Measurements from ENCODE around the gene RPS6KA2. TPM values are rescaled to one million over a fixed set of nuclear protein-coding genes. Genes with fewer than 3 reads are reported as not detected.

The RPS6KA2 gene
- total RNA-seq, 3 donors from 2014 or later, result 8.6 to 21.3 (median 18.7) TPM

DNA sequence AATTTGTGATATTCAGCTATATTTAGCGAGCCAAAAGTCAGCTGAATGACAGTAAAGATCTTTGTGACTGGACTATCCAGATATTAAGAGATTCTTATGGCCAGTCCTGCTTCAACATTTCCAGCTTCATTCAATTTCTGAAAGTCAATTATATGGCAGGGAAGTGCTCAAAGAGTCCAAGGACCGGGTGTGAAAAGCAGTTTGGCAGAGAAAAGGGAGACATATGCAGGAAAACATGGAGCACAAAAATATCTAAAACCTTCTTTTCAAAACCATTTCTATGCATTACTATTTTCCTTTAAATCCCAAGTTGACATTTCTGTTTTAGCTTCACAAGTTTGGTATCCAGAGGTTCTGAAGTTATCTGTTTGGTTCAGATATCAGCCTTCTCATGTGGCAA, 249.3 kb downstream of the RPS6KA2 start:
- Histone ChIP-seq H3K36me3 (ENCODE audit: low read depth) (no peaks in the 10 kb centered on the region), H3K4me1 (ENCODE audit: low read depth) (no peaks in the 10 kb centered on the region), H3K4me3 (no peak overlapping the region), H3K9me3 (no peaks in the 10 kb centered on the region)
- no peak for DNase-seq
- TF ChIP-seq CTCF (IDR thresholded peaks at IDR 0.05), result no peak
- intact Hi-C loops (cut with DNase I, micrococcal nuclease), result no loop called here
- no peak for ATAC-seq

GRCh38 chr6:166375013-166375412, 252.0 kb downstream of the RPS6KA2 start:
- Histone ChIP-seq H3K4me3 (no peak overlapping the region), H3K4me1 (ENCODE audit: low read depth) (no peaks in the 10 kb centered on the region), H3K9me3 (no peaks in the 10 kb centered on the region), H3K36me3 (ENCODE audit: low read depth) (no peaks in the 10 kb centered on the region)
- DNase-seq (no peak), ATAC-seq (no peak)
- no peak for TF ChIP-seq CTCF (IDR thresholded peaks at IDR 0.05)
- intact Hi-C loops (cut with DNase I, micrococcal nuclease), result no loop called here

- Histone ChIP-seq H3K36me3 (ENCODE audit: low read depth) (no peaks in the 10 kb centered on the region), H3K4me1 (ENCODE audit: low read depth) (no peaks in the 10 kb centered on the region), H3K9me3 (no peaks in the 10 kb centered on the region), H3K4me3 (no peak overlapping the region)
- DNase-seq (no peak), ATAC-seq (no peak)
- intact Hi-C loops (cut with DNase I, micrococcal nuclease), result no loop called here
- TF ChIP-seq CTCF (IDR thresholded peaks at IDR 0.05), result no peak
Observed at GRCh38 chr6:166370489-166370888, 256.6 kb downstream of the RPS6KA2 start.

DNA sequence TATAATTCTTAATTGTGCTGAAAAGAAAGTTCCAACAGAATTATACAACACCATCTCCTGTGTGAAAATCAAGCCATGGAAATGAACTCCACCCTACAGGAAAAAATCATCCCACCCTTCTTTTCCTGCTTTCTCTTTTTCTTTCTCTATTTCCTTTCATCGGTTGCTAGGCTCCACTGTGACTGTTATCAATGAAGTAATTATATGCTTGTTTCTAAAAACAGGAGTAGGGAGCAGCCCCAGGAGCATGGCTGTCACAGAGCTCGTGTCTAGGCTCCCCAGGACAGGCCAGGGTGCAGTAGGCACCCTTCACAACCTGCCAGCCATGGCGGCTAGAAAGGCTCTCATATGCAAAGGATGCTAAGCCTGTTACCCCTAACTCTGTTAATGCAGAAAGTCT, 257.3 kb downstream of the RPS6KA2 start:
- intact Hi-C loops (cut with DNase I, micrococcal nuclease), result no loop called here
- Histone ChIP-seq H3K9me3 (no peaks in the 10 kb centered on the region), H3K36me3 (ENCODE audit: low read depth) (no peaks in the 10 kb centered on the region), H3K4me1 (ENCODE audit: low read depth) (no peaks in the 10 kb centered on the region), H3K4me3 (no peak overlapping the region)
- no peak for DNase-seq
- ATAC-seq, result no peak
- no peak for TF ChIP-seq CTCF (IDR thresholded peaks at IDR 0.05)

DNA sequence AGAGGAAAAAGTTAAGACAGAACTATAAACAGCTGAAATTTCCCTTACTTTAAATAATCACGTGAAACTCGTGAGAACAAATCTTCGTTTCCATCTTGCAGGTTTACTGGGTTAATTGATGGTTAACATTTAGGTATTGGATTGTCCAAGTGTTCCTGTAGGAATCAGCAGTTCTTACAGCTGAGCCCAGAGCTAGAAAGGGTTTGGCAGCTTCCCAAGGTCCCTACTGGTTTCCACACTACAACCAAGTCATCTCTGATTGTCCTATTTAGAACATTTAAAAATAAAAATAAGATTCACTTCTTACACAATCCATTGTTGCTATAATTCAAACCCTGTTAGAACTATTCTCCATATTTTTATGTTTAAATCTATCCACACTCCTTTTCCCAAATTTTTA, 260.1 kb downstream of the RPS6KA2 start:
- no peak for TF ChIP-seq CTCF (IDR thresholded peaks at IDR 0.05)
- intact Hi-C loops (cut with DNase I, micrococcal nuclease), result no loop called here
- no peaks in the 10 kb centered on the region for H3K36me3 ChIP-seq (ENCODE audit: low read depth)
- H3K4me1 ChIP-seq (ENCODE audit: low read depth), result no peaks in the 10 kb centered on the region
- H3K9me3 ChIP-seq, result no peaks in the 10 kb centered on the region
- DNase-seq (no peak), ATAC-seq (no peak)
- H3K4me3 ChIP-seq, result no peak overlapping the region

DNA sequence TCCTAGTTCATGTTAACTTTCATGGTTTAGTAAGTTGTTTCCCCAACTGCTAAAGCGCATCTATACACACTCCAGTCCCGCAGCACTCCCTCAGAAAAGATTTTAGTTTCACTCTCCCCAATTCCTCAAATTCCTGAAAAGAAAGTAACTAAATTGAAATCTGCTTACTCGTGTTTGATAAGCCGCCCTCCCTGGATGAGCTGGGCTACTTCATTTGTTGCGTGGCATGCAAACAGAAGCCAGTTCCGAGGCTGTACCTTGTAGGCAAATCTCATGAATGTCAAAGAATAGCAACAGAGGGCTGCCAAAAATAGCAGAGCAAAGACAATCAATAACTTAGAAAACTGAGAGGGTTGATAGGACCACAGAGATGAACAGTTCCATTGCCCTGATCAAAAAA, 261.2 kb downstream of the RPS6KA2 start:
- no peak for TF ChIP-seq CTCF (IDR thresholded peaks at IDR 0.05)
- ATAC-seq, result no peak
- intact Hi-C loops (cut with DNase I, micrococcal nuclease), result no loop called here
- Histone ChIP-seq H3K9me3 (no peaks in the 10 kb centered on the region), H3K4me3 (no peak overlapping the region), H3K36me3 (ENCODE audit: low read depth) (no peaks in the 10 kb centered on the region), H3K4me1 (ENCODE audit: low read depth) (no peaks in the 10 kb centered on the region)
- DNase-seq, result no peak

Data from mucosa of descending colon (tissue), 3 donors.